Aorta (tissue), 5 donors: ENCODE results near the gene AR. TPM values are rescaled to one million over a fixed set of nuclear protein-coding genes. Genes with fewer than 3 reads are reported as not detected.

Experiments used
- ATAC-seq: fragments of 200-7000 bp; cut with Tn5 transposase; one replicate; pipeline ENCODE4 v1.9.1; 2022; ENCODE audit warnings: moderate library complexity; ENCODE audit not compliant: low FRiP score
- DNase-seq, 2 donors: peaks; one replicate each; pipeline ENCODE4 v3.0.0-alpha.2; 2020
- H3K27ac ChIP-seq, 2 donors: one replicate each; pipeline ENCODE4 v1.5.1; 2013; ENCODE audit warnings: low read length in 2 of 2, mild to moderate bottlenecking in 2 of 2, moderate library complexity in 2 of 2, control low read depth in 1 of 2, inconsistent platforms in 1 of 2, low read depth in 1 of 2
- H3K27me3 ChIP-seq, 2 donors: one replicate each; pipeline ENCODE4 v1.6.1; 2013; ENCODE audit warnings: control low read depth in 1 of 2, low read length in 1 of 2, mild to moderate bottlenecking in 1 of 2, moderate library complexity in 1 of 2; ENCODE audit not compliant: insufficient read depth in 2 of 2, control insufficient read depth in 1 of 2
- H3K36me3 ChIP-seq, 2 donors: one replicate each; pipeline ENCODE4 v1.6.1; 2013; ENCODE audit warnings: control low read depth in 1 of 2, low read length in 1 of 2, mild to moderate bottlenecking in 1 of 2; ENCODE audit not compliant: insufficient read depth in 2 of 2, control insufficient read depth in 1 of 2
- H3K4me1 ChIP-seq, 2 donors: one replicate each; pipeline ENCODE4 v1.6.1; 2013; ENCODE audit warnings: low read length in 2 of 2, control low read depth in 1 of 2, mild to moderate bottlenecking in 1 of 2, moderate library complexity in 1 of 2; ENCODE audit not compliant: insufficient read depth in 2 of 2, control insufficient read depth in 1 of 2
- H3K4me3 ChIP-seq, 2 donors: one replicate each; pipeline ENCODE4 v1.5.1; 2013; ENCODE audit warnings: low read length in 2 of 2, control low read depth in 1 of 2, mild to moderate bottlenecking in 1 of 2
- H3K9me3 ChIP-seq: one replicate; pipeline ENCODE4 v1.6.1; 2013; ENCODE audit warnings: mild to moderate bottlenecking, low read length; ENCODE audit not compliant: control insufficient read depth
- WGBS, 2 donors: extraction: QIAGEN DNeasy Blood & Tissue Kit; methylation state at CpG; one replicate each; pipeline ENCODE4 v1.1.7; 2013; 5-methylcytosine and 5-hydroxymethylcytosine counted together
- intact Hi-C, 2 donors: fragments of 100-400 bp; cut with DNase I; formaldehyde crosslinking; loops; one replicate each; pipeline versions ENCODE4 v1.14.2 to v1.15.0; 2022
- polyA plus RNA-seq, 2 donors: library from polyadenylated mRNA; stranded (reverse); fragments of 200-250 nt; gene quantifications; one replicate each; pipeline ENCODE4 v1.2.3, GENCODE V29; 2013
- total RNA-seq, 2 donors: library from RNA; stranded (reverse); fragmentation: NEBNext Ultra II Directional; extraction: Animal tissue kit (Norgen Biotek cat#: 25700); gene quantifications; one replicate each; pipeline ENCODE4 v1.2.1, GENCODE V29; 2021
- donor health status: healthy with polysubstance abuse.
- donor health status: Bipolar disorder and iron deficiency.
- donor health status: DM: no; HTN: no; CAD: no.
- donor health status: DM: no; HTN: no; CAD: no.
- donor health status: DM: yes; HTN: yes; CAD: no.

Gene AR
- total and polyA plus RNA-seq, 4 donors = 1.6 to 17.9 (median 8.9) TPM

GRCh38 chrX:67524950-67525691, 18.7 kb upstream of the AR start:
- 12 to 25% methylated on average over 2 of the region's 2 CpGs for WGBS, 2 donors
- Histone ChIP-seq H3K4me1 (peaks cover 2 to 6% of the 10 kb centered on the region in 2 donors), H3K27ac (no peak overlapping the region), H3K27me3 (no peaks in the 10 kb centered on the region), H3K9me3 (no peaks in the 10 kb centered on the region), H3K36me3 (no peaks in the 10 kb centered on the region), H3K4me3 (no peak overlapping the region)
- ATAC-seq (no peak), DNase-seq (no peak)
- intact Hi-C loops = no loop called here

- intact Hi-C loops = no loop called here
- Histone ChIP-seq H3K9me3 (no peaks in the 10 kb centered on the region), H3K36me3 (no peaks in the 10 kb centered on the region), H3K27ac (no peak overlapping the region), H3K27me3 (no peaks in the 10 kb centered on the region), H3K4me3 (no peak overlapping the region), H3K4me1 (no peaks in the 10 kb centered on the region)
- DNase-seq = no peak
- 94 to 98% methylated on average over 1 of the region's 1 CpG for WGBS, 2 donors
- no peak for ATAC-seq
These were observed 7.3 kb upstream of the AR start for GRCh38 chrX:67536564-67536963.

- intact Hi-C loops = no loop called here
- DNase-seq = no peak
These were observed 5.4 kb upstream of the AR start for GRCh38 chrX:67538383-67538782.

GRCh38 chrX:67544281-67545035, 637 bp downstream of the AR start:
- intact Hi-C loops = loop anchor here in 1 of 2 donors (5.0 to 10.0 kb wide), 2 partner anchors 180 to 238 kb away; no protein-coding TSS in a partner anchor
- DNase-seq (peak; percentile 64 to 78), ATAC-seq (peak; percentile 40)
- Histone ChIP-seq H3K27ac (peak overlapping the region in 1 of 2 donors; percentile 37), H3K9me3 (no peaks in the 10 kb centered on the region), H3K36me3 (no peaks in the 10 kb centered on the region), H3K27me3 (no peaks in the 10 kb centered on the region), H3K4me1 (no peaks in the 10 kb centered on the region), H3K4me3 (peak overlapping the region; percentile 52 to 68)
- 1 to 29% methylated on average over 26 to 30 of the region's 30 CpGs for WGBS, 2 donors

More at GRCh38 chrX:67538383-67538782, 5.4 kb upstream of the AR start:
- Histone ChIP-seq H3K4me1 (no peaks in the 10 kb centered on the region), H3K27me3 (no peaks in the 10 kb centered on the region), H3K27ac (no peak overlapping the region), H3K4me3 (no peak overlapping the region), H3K36me3 (no peaks in the 10 kb centered on the region), H3K9me3 (no peaks in the 10 kb centered on the region)
- no peak for ATAC-seq

- peak; percentile 31 for ATAC-seq
- Histone ChIP-seq H3K27me3 (no peaks in the 10 kb centered on the region), H3K4me3 (peak overlapping the region; percentile 52 to 68), H3K36me3 (no peaks in the 10 kb centered on the region), H3K9me3 (no peaks in the 10 kb centered on the region), H3K27ac (no peak overlapping the region), H3K4me1 (no peaks in the 10 kb centered on the region)
- intact Hi-C loops = loop anchor here in 1 of 2 donors (10.0 kb wide), 1 partner anchor 180 kb away; no protein-coding TSS in a partner anchor
- peak; percentile 50 to 78 for DNase-seq
- 1 to 35% methylated on average over 35 of the region's 35 CpGs for WGBS, 2 donors
These were observed 1.4 kb downstream of the AR start for GRCh38 chrX:67545036-67545821.

- ATAC-seq = peak; percentile 67
- WGBS, 2 donors = 4 to 45% methylated on average over 26 to 41 of the region's 41 CpGs
- no peaks in the 10 kb centered on the region for H3K4me1 ChIP-seq
- H3K27me3 ChIP-seq = no peaks in the 10 kb centered on the region
- H3K36me3 ChIP-seq = no peaks in the 10 kb centered on the region
- peak; percentile 58 to 85 for DNase-seq
- H3K27ac ChIP-seq = no peak overlapping the region
- no peaks in the 10 kb centered on the region for H3K9me3 ChIP-seq
- peak overlapping the region; percentile 7 to 52 for H3K4me3 ChIP-seq
- intact Hi-C loops = loop anchor here in 1 of 2 donors (10.0 kb wide), 1 partner anchor 179 kb away; no protein-coding TSS in a partner anchor
These were observed 2.2 kb downstream of the AR start for GRCh38 chrX:67545893-67546495.

- ATAC-seq (no peak), DNase-seq (no peak)
- Histone ChIP-seq H3K4me3 (peak overlapping the region; percentile 7 to 52), H3K27ac (peak overlapping the region in 1 of 2 donors; percentile 76), H3K4me1 (no peaks in the 10 kb centered on the region), H3K27me3 (no peaks in the 10 kb centered on the region), H3K36me3 (no peaks in the 10 kb centered on the region), H3K9me3 (no peaks in the 10 kb centered on the region)
- intact Hi-C loops = loop anchor here in 1 of 2 donors (10.0 kb wide), 1 partner anchor 178 kb away; no protein-coding TSS in a partner anchor
- WGBS, 2 donors = 3 to 35% methylated on average over 33 to 42 of the region's 44 CpGs
These were observed 2.9 kb downstream of the AR start for GRCh38 chrX:67546496-67547423.
